ENCODE results near the gene CDH26.
A peak's percentile ranks its signal among the peaks of the same experiment; 100 is the strongest.
"Not testable (repeated sequence)": the region's sequence is repeated elsewhere in the genome, so short reads cannot be mapped to it uniquely, and the experiment has no call there.

CDH26 gene

DNA sequence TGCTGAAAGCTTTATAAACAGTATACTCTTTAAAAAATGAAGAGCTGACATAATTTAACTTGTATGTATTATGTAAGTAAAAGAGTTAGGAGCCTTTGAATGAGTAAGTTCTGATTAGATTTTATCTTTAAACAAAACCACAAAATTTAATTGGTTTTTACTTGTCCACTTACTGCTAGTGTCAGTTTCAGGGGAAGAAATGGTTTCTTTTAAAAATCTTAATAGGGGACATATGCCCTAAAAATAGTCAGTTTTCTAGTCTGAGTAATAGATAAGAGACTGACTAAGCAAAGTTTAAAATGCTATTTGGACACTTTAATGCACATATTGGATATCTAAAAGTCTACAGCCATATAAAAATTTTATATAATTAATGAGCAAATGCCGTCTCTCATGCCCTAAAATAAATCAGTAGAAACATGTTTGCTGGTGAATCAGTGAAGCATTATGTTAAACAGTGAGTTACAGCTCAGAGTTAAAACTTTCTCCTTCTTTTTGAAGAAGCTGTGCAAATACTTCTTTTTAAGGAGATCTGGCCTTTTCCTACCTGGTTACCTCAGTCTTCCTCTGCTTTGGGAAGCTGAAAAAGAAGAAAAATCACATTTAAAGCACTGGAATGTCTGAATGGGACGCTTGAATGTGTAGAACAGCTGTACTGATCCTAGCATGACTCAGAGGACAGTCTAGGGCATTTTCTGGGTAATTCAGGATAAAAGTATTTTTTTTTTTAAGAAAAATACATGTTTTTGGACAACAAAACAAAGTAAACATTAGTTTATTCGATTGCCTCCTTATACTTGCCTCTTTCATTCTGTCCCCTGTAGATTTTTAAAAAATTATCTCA, 55.3 kb downstream of the CDH26 start:
- DNase-seq (ENCODE audit: low spot score), result no peak

DNA sequence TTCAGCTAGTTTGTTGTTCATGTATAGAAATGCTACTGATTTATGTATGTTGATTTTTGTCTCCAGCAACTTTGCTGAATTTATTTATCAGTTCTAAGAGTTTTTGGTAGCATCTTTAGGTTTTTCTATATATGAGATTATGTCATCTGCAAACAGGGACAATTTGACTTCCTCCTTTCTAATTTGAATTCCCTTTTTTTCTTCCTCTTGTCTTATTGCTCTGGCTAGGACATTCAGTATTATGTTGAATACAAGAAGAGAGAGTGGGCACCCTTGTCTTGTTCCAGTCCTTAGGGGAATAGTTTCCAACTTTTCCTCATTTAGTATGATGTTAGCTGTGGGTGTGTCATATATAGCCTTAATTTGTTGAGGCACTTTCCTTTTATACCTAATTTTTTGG, 58.2 kb downstream of the CDH26 start:
- DNase-seq (ENCODE audit: low spot score), result no peak

DNA sequence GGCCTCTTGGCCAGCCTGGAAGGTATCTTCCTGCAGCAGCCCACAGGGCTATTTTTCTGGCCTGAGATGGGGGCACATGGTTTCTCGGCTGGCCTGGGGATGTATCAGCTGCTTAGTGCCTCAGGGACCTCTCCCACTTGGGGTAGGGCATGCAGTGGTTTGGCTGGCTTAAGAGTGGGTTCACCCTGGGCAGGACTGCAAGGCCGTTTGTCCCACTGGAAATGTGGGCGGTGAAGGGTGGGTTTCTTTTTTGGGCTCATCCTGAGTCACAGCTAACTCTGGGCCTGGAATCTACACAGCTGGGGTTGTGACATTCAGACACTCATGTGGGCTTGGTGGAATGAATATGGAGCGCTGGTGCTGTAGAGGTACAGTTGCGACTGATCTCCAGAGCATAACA, 62.0 kb downstream of the CDH26 start:
- no peak for DNase-seq (ENCODE audit: low spot score)

DNA sequence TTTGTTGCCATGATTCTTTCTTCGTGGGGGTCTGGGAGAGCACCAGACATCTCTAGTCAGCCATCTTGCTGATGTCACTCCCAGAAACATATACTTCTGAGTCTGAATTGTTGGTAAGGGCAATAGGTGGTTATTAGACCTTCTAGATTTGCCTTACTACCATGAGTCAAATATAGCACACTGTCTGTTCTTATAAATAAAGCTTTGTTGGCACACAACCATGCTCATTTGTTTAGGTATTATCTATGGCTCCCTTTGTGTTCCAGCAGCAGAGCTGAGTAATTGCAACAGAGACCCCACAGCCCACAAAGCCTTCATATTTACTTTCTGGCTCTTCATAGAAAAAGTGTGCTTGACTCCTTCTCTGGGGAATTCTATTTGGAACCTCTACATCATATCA, 62.9 kb downstream of the CDH26 start:
- no peak for DNase-seq (ENCODE audit: low spot score)

DNA sequence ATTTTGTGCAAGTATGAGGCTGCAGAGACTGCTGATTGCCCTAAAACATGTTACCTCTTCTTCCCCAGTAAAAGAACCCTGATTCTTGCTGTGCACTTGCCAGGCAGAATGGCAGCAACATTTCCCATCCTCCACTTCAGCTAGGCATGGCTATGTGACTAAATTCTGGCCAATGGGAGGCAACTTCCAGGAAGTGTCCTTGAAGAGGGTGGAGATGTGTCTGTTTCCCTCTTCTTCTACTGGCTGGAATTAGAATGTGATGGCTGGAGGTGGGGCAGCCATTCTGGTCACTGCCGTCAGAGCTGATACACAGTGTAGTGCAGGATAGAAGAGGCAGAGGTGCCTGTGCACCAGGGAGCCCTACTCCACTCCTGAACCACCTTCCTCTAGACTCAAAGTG, 64.6 kb downstream of the CDH26 start:
- DNase-seq (ENCODE audit: low spot score), result no peak

DNA sequence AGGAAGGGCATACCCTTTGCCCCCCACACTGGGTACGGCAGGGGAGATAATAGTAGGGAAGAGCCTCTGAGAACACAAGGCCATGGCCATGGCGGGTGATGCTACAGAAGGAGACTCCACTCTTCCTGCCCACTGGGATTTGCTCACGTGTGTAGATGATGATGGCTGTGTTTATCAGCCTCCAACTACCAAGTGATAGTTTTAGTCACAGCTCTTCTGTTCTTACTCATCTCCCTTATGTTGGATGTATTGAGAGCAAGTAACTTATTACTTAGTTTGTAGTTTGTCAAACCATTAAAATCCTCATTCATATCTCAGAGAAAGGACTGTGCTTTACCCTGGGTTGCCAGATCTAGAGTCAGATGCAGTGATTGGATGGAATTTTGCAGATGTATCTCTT, 66.0 kb downstream of the CDH26 start:
- DNase-seq (ENCODE audit: low spot score), result peak; percentile 34

DNA sequence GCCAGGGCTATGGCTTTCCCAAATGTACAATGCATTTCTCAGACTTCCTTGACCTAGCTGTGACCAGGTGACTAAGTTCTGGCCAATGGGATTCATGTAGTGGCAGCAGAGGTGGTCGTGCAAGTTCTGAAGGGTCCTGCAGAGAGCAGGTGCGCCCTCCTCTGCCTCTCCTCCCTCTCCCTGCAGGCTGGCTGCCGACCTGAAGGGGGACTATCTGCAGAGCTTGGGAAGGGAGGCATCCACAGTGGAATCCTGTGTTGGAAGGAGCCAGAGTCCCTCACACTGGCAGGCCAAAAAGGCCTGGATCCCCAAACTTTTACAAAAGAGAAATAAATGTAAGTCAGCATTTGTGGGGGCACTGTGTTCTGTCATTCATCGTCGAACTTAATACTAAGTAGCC, 66.6 kb downstream of the CDH26 start:
- DNase-seq (ENCODE audit: low spot score), result no peak

DNA sequence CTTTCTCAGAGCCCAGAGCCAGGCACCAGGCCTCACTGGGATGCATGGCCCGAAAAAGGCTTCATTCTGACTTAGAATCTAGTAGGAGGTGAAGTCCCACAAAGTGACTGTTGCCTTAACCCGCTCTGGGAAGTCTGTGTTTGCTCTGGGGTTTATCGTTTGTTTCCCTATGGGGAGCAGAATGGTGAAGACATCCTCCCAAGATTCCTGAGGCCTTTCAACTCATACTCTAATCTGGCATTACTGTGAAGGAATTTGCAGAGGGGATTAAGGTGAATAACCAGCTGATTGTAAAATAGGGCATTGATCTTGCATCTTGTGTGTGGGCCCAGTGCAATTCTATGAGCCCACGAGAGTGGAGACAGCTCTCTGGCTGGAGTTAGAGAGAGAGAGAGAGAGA, 67.8 kb downstream of the CDH26 start:
- DNase-seq (ENCODE audit: low spot score), result no peak

DNA sequence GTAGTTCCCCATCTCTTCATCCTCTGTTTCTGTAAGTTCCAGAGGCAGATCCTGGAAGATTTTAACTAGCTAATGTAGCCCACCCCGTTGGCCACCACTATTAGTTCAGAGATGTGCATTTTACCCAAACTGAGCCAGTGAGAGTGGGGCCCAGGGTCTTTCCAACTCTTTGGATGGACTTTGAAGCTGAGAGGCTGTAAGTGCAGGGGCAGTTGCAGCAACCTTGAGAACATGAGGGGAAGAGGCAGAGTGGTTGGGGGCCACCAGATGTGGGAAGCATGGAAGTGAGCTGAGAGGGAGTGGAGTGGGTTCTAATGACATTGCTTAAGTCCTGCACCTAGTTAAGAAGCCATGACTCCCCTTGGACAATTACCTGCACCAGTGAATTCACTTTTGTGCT, 72.2 kb downstream of the CDH26 start:
- DNase-seq (ENCODE audit: low spot score), result no peak

DNA sequence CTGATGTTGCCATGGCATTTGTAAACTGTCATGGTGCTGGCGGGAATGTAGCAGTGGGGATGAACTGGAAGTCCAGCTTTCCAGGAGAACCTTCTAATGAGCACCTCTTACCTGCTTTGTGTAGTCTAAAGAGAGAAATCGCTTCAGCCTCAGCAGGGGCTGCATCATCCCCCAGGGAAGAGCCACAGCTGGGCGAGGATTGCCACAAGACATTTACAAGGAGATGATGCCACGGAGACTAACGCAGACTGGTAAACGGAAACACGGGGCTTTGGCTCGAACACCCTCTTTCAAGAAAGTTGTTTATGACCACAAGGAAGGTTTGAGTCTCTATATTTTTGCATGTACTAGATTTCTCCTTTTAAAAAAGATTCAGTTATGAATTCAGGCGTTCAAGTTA, 72.9 kb downstream of the CDH26 start:
- no peak for DNase-seq (ENCODE audit: low spot score)

DNA sequence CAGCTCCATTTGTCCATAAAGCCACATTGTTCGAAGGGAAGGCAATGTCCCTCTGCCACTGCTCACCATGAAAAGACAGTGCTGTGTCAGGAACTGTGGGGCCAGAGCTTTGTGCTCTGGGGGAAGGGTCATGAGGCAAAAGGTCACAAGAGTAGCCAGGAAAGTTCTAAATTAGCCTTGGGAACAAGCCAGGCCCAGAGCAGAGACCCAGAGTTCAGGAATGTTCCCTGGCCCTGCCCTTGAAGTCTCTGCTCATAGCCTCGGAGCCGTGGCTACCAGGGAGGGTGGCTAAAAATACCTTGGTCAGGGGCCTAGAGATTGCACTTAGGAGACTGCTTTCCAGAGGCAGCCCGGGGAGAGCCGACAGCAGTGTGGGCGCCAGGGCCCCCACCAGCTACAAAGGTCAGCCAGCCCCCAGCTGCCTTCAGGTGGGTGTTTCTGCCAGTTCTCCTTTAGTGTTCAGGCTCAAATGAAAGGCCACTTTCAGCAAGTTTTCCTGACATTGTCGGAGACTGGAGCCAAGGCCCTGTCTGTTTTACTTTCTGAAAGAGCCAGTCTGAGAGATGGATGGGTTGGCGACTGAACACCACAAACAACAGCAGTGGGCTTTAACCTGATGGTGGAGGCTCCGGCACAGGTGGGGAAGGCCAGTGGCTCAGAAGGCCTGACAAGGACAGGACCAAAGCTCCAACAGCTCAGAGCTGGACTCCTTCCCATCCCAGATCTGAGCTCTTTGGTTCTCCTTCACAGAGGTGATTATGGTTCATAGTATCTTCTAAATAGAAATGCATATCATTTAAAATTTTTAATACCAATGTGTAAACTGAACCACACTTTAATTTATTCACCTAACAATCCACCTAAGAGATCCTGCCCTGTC, 76.2 kb downstream of the CDH26 start:
- DNase-seq (ENCODE audit: low spot score), result no peak

DNA sequence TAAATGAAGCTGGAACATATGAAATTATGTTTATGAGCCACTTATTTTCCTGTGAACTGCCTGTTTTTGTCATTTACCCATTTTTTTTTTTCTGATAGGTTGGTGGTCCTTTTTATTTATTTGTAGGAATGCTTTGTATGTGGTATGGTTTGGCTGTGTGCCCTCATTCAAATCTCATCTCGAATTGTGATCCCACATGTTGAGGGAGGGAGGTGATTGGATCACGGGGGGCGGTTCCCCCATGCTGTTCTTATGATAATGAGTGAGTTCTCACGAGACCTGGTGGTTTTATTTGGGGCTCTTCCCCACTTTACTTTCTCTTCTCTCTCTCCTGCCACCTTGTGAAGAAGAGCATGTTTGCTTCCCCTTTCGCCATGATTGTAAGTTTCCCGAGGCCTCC, 77.3 kb downstream of the CDH26 start:
- no peak for DNase-seq (ENCODE audit: low spot score)

DNA sequence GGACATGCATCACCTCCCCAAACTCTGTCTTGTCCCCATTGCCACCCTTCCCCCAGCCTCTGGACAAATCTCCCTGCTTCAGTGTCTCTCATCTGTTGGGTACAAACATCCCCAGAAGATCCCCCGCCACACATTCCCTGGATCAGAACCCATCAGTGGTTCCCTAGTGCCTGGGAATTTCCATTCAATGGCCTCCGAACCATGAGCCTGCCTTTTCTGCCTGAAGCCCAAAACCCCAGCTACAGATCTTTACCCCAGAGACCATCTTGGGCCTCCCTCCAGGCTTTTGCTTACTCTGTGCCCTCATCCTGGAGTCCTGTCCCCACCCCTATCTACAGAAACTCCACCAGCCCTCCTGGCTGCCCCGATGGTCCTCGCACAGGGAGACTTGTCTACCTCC, 78.1 kb downstream of the CDH26 start:
- DNase-seq (ENCODE audit: low spot score), result no peak

DNA sequence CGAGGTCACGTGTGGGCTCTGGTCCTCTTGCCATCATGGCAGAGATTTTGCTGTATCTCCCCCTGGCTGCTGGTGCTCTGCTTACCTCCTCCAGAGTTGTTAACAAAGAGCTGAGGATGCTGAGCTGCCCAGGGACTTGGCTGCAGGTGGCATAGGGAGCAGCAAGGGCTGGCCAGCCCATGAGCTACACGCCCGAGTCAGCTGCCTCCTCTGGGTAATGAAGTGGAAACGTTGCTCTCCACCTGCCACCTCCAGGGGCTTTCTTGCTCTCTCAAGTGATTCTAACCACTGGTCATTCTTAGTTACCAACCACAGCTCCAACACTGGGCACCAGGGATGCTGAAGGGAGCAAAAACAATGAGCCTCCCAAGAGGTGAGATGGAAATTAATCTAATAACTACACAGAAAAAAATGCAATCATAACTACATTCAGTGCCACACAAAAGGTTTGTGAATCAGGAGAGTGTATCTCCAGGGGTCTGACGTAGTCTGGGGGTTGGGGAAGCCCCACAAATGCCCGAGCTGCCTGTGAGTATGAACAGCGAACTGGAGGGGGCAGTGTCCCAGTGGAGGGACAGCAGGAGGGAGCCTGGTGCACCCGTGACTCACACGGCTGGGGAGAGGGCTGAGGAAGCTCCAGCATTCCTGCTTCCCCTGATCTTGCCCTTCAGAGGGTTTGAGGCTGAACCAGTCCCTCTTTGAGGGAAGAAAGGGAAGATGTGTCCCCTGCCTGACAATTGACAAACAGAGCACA, 78.7 kb downstream of the CDH26 start:
- DNase-seq (ENCODE audit: low spot score), result no peak

DNA sequence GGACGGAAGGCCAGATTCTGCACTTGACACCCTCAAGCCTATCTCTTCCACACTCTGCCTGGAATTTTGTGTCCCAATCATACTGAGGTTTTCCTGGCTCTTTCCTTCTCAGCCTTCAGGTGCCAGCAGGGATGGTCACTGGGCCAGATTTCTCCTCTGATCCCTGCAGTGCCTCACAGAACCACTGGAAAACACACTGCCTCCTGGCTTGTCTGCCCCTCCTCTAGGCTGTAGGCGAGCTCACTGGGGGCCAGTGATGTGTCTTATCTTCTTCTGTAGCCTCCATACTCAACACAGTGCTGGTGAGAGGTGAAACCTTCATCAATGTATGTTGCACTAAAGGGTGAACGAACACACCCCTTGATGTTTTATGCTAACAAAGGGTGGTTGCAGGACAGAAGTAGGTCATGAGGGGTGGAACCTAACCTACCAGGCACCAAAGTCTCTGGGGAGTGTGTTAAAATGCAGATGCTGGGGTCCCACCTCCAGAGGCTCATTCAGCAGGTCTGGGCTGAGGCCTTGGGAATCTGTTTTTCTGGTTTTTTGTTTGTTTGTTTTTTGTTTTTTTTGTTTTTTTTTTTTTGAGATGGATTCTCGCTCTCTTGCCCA, 80.3 kb downstream of the CDH26 start:
- no peak for DNase-seq (ENCODE audit: low spot score)

DNA sequence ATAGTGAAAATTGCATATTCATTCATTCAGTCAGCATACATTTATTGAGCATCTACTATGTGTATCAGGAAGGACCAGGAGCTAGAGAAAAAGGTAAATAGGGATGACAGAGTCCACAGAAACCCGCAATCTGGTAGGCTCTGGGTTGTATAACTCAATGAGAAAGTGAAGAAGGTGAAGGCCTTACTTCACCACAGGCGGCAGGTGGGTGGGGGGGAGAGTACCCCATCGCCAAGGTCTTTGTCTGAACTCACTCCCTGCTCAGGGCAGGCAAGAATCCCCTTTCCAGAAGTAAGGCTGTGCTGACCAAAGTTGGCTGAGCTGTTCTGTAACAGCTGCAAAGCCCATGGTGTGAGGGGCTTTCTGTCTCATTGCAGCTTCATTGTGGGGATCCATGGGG, 81.3 kb downstream of the CDH26 start:
- DNase-seq (ENCODE audit: low spot score), result no peak

DNA sequence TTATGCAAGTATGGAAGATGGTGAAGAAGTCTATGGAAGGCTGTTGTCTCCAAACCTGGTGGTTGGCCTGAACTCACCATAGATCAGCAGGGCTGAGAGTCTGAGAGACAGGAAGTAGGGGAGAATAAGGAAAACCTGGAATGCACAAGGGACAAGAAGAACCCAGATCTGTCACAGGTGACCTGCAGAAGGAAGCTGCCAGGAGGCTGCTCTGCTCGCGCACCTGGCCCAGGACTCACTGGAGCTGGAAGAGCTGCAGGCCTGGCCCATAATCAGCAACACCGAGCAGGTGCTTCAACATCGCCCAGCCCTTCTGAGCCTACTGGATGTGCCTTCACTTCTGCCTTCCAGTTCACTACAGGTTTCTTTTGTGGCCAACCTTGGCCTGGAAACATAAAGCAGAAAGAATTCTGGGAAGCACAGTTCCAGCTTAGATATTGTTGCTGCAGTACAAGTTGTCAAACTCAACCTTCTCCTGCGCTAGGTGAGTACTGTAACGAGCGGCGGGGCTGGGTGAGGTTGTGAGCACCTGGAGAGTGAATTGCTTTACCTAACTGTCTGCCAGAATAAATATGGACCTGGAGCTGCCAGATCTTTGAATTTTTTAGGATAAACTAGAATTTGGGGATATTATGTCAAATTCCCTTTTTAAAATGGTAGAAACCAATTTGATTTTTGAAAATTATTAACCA, 82.4 kb downstream of the CDH26 start:
- DNase-seq (ENCODE audit: low spot score), result no peak

DNA sequence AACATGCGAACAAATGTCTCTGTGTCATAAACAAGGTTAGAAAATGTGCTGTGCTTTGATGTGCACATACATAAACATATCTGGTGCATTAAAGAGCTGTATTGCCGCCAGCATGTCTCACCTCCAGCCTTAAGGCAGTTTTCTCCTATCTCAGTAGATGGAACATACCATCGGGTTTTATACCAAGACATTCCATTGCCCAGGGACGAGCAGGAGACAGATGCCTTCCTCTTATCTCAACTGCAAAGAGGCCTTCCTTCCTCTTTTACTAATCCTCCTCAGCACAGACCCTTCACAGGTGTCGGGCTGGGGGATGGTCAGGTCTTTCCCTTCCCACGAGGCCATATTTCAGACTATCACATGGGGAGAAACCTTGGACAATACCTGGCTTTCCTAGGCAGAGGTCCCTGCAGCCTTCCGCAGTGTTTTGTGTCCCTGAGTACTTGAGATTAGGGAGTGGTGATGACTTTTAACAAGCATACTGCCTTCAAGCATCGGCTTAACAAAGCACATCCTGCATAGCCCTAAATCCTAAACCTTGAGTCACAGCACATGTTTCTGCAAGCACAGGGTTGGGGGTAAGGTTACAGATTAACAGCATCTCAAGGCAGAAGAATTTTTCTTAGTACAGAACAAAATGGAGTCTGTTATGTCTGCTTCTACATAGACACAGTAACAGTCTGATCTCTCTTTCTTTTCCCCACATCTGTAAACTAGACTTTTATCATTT, 83.4 kb downstream of the CDH26 start:
- DNase-seq (ENCODE audit: low spot score), result not testable (repeated sequence)

DNA sequence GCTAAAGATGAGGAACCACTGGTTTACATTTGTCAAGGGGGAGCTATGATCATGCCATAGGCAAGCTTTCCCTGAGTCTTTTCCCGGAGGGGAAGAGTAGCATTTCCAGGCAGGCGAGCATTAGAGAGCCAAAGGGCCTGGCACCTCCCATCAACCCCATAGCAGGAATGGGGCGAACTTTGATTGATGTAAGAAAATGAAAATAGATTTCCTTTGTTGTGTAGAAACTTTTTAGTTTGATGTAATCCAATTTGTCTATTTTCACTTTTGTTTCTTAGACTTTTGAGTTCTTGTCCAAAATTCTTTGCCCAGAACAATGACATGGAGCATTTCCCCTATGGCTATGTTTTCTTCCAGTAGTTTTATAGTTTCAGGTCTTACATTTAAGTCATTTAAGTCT, 85.2 kb downstream of the CDH26 start:
- DNase-seq (ENCODE audit: low spot score), result no peak

DNA sequence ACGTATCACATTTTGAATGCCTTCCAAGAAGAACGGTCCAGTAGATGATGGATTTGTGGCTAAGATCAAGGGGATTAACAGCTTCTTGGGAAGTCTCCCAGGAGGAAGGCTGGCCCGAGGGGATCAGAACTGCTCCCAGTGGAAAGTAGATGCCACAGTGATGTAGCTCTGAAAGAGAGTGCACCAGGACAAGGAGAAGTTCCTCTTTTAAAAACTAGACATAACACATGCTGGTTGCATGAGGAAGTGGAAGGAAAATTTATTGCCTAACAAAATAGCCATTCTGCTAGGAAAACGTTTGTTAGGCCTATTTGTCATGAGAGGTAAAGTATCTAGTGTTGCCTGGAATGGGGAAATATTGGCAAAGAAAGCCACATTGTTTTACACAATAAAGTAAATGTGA, 87.8 kb downstream of the CDH26 start:
- DNase-seq (ENCODE audit: low spot score), result no peak

DNA sequence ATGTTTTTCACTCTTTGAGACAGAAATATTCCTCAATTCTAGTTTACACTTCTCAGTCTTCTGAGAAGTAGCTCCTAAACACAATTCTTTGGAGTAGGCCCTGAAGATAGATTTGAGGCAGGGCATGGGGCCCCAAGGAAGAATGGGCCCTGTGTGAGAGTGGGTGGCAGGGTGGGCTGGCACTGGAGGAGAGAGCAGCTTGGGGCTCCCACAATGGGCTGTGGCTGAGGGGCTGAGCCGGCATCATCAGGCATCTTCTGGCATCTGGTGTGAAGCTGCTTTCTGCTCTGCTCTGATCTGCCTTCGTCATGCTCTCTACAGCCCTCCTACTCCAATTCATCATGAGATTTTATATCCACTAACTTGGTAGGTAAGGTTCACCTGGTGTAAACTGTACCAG, 88.2 kb downstream of the CDH26 start:
- no peak for DNase-seq (ENCODE audit: low spot score)

Measured in activated CD4-positive, alpha-beta T cell treated with anti-CD3 and anti-CD28 coated beads, Interleukin-2, Interleukin-4, amounts not matched to agents 100 ng/mL and 50 ng/mL, durations not matched to agents 16 hours and 8 hours (primary cell).